GM18870 (cell line): ENCODE data around the gene IKZF2.

Source experiments
- ATAC-seq: cut with Tn5 transposase; IDR thresholded peaks from one replicate; pipeline ENCODE4 v1.9.1; 2021; ENCODE audit warnings: moderate library complexity; ENCODE audit not compliant: unreplicated experiment

Gene IKZF2

GRCh38 chr2:213156717-213157116, 5.3 kb upstream of the IKZF2 start:
- ATAC-seq = no peak

- ATAC-seq = no peak
These were observed 1.5 kb upstream of the IKZF2 start for GRCh38 chr2:213152888-213153287.

- peak; percentile 8 for ATAC-seq
These were observed 818 bp upstream of the IKZF2 start for GRCh38 chr2:213152065-213152794.

GRCh38 chr2:213150315-213151097, 906 bp downstream of the IKZF2 start:
- ATAC-seq = no peak

GRCh38 chr2:213149949-213150314, 1.5 kb downstream of the IKZF2 start:
- no peak for ATAC-seq

- no peak for ATAC-seq
These were observed 2.0 kb downstream of the IKZF2 start for GRCh38 chr2:213149294-213149875.

DNA sequence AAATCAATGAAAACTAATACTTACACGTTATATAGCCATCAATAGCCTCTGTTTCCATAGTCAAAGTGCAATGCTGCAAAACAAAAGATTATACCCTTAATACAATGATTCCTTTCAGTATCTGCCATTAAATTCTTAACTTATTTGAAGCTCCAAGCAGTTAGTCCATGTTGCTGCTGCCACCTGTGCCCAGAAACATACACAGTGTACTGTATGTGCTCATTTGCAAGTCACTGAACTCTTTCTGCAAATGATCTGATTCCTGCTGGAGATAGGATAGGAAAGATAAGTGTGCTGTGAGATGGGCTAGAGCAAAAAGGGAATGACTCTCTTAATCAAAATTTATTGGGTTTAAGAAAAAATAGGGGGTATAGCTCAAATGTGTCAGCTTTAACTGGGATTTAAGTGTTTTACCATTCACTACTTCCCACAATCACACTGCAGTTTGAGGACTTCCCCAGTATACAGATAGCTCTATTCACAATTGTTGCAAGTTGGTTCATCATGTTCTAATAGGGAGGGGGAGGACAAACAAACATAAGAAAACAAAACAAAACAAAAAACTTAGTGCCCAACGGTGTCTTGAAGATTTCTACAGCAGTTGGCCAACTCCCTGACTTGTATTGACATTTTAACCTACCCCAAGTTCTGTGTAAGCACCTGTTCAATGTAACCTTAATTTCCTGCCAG, 2.7 kb downstream of the IKZF2 start:
- ATAC-seq = no peak

DNA sequence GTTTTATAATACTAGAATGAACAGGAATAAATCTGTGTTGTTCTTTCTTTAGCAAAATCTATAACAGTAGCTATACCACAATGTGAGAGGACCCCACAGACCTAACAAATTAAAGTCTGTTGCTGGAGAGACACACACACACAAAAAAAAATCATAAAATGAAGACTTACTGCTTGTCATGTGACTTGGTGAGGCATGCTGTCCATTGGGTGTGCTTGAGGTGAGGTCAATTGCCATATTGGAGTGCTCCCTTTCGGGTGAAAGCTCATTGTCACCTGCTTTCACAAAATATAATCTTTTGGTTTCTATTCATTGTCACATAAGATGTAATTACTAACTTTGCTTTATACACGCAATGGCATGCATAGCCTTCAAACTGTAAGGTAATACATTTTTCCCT, 3.9 kb downstream of the IKZF2 start:
- ATAC-seq = peak; percentile 33

GRCh38 chr2:213145715-213146242, 5.6 kb downstream of the IKZF2 start:
- no peak for ATAC-seq

DNA sequence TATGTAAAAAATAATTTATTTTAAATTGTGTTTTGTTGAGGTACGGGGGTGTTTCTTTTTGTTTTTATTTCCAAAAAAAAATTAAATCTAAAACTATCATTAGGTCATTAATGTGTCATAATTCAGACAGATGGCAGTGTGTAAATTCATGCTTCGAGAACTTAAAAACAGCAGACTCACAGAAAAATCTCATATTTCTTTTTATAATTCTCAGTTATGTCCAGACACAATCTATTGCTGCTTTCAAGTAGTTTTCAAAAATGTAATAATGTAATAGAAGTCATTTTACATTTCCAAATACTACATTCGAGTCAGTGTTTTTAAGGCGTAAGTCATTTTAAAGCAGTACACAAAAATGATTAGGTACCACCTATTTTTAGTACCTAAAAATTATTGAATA, 14.3 kb downstream of the IKZF2 start:
- no peak for ATAC-seq

GRCh38 chr2:213129311-213129710, 22.1 kb downstream of the IKZF2 start:
- ATAC-seq = no peak

GRCh38 chr2:213125646-213126347, 25.6 kb downstream of the IKZF2 start:
- ATAC-seq = no peak

DNA sequence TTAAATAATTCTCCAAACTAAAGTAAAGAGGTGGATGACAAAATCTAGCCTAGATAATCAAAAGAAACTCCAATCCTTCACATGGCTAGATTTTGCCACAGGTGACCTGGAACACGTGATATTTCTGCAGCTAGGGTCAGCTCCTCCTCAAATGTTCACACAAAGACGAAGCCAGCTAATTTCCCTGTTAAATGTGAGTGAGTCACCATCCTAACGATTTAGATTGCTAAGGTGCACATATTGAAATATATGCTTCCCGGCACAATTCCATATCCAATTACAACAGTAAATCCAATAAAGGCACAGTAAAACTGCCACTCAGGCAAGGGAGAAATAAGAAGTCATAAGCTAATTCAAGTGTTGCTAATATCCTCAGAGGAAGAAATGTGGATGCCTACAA, 28.7 kb downstream of the IKZF2 start:
- ATAC-seq = no peak

DNA sequence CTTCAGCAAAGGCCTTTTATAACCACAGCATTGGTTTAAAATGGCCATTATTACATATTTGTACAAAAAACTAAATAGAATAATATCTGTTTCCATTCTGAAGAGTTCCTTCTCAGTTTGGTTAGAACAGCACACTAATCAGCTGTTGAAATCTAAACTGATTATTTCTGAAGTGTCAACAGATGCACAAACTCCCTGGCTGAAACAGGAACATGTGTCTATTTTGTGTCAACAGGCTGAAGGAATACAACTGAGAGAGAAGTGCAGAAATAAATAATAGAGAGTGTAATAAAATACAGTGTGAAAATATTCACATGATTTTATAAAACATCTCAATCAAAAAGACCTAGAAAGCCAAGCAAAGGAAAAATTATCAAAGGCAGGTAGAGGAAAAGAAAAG, 29.7 kb downstream of the IKZF2 start:
- ATAC-seq = no peak

- ATAC-seq = peak; percentile 74
These were observed 32.2 kb downstream of the IKZF2 start for GRCh38 chr2:213119061-213119809.

- ATAC-seq = no peak
These were observed 43.1 kb downstream of the IKZF2 start for GRCh38 chr2:213108308-213108707.

- no peak for ATAC-seq
These were observed 43.7 kb downstream of the IKZF2 start for GRCh38 chr2:213107728-213108127.

DNA sequence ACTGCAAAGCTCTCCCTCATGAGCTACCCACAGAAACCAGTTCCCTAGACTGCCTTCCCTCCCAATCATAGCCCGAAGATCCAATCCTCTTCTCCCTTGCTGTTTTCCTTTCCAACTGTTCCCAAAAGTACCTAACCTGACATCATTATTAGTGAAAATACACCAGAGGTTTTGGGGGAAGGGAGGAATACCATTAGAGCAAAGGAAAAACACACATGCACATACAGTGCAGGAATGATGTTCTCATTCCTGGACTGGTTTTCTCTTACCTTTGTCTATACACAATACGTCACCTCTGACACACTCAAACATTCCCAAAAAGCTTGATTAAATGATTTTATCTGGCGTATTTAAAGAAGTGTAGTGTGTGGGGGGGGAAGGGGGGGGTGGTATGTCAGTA, 46.2 kb downstream of the IKZF2 start:
- ATAC-seq = no peak

DNA sequence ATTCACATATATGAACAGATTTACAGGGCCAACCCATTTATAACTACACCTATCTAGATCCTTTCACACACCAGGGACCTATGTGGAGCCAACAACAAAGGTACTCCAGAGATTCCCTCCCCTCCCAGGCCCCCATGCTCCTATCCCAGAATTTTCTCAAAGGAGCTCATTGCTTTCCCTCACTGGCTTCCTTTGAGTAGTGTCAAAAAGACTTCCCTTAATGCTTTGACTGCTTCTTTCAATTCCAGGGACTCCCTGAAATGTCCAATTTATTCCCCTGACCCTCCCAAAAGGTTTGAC, 46.6 kb downstream of the IKZF2 start:
- ATAC-seq = no peak
